Islet precursor cell (in vitro differentiated cells): ENCODE data around the gene PPP3CA.

Source experiments
- DNase-seq: peaks from one replicate; pipeline ENCODE4 v3.0.0-alpha.2; 2018

Gene PPP3CA

GRCh38 chr4:100985576-100985975, 361.8 kb downstream of the PPP3CA start:
- DNase-seq, result no peak

- no peak for DNase-seq
Measured at GRCh38 chr4:100984901-100985300, 362.4 kb downstream of the PPP3CA start.

GRCh38 chr4:100983426-100983825, 363.9 kb downstream of the PPP3CA start:
- no peak for DNase-seq

GRCh38 chr4:100982345-100982744, 365.0 kb downstream of the PPP3CA start:
- DNase-seq, result no peak

- no peak for DNase-seq
Measured at GRCh38 chr4:100981447-100982204, 365.7 kb downstream of the PPP3CA start.

GRCh38 chr4:100979736-100980135, 367.6 kb downstream of the PPP3CA start:
- no peak for DNase-seq

GRCh38 chr4:100977746-100978397, 369.5 kb downstream of the PPP3CA start:
- no peak for DNase-seq

- no peak for DNase-seq
Measured at GRCh38 chr4:100977274-100977673, 370.1 kb downstream of the PPP3CA start.
